Activated T-helper 1 cell treated with Interleukin-2 at 50 U/mL for 16 hours (primary cell): Measurements from ENCODE around the gene ZSCAN18.
"Not testable (repeated sequence)": the region's sequence is repeated elsewhere in the genome, so short reads cannot be mapped to it uniquely, and the experiment has no call there.

Experiments
- DNase-seq: peaks from one replicate; pipeline ENCODE4 v3.0.0-alpha.2; 2020; ENCODE audit warnings: low read depth

Gene ZSCAN18, protein sequence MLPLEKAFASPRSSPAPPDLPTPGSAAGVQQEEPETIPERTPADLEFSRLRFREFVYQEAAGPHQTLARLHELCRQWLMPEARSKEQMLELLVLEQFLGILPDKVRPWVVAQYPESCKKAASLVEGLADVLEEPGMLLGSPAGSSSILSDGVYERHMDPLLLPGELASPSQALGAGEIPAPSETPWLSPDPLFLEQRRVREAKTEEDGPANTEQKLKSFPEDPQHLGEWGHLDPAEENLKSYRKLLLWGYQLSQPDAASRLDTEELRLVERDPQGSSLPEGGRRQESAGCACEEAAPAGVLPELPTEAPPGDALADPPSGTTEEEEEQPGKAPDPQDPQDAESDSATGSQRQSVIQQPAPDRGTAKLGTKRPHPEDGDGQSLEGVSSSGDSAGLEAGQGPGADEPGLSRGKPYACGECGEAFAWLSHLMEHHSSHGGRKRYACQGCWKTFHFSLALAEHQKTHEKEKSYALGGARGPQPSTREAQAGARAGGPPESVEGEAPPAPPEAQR

GRCh38 chr19:58097781-58098681, at the start of gene ZSCAN18:
TSS of gene ZSCAN18 (minus strand) at chr19:58098231. CDS start at chr19:58090267, 7,964 bp downstream.
- peak; percentile 90 for DNase-seq

DNA sequence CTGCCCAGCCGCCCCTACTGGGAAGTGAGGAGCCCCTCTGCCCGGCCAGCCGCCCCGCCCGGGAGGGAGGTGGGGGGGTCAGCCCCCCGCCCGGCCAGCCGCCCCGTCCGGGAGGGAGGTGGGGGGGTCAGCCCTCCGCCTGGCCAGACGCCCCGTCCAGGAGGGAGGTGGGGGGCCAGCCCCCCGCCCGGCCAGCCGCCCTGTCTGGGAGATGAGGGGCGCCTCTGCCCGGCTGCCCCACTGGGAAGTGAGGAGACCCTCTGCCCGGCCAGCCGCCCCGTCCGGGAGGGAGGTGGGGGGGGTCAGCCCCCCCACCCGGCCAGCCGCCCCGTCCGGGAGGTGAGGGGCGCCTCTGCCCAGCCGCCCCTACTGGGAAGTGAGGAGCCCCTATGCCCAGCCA, 49.4 kb upstream of the ZSCAN18 start:
- DNase-seq, result not testable (repeated sequence)

DNA sequence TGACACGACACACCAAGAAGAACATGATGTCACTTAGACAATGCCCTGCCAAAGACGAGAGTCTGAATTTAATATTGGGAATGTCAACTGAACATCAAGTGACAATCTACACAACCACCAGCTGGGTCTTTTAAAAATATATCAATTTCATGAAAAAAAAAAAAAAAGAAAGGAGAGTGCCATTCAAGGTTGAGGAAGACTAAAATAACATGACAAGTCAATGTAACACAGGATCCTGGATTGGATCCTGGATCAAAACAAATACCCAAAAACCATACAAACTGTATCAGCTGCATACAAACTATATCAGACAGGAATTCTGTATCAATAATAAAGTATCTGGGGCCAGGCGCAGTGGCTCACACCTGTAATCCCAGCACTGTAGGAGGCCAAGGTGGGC, 47.8 kb upstream of the ZSCAN18 start:
- no peak for DNase-seq

DNA sequence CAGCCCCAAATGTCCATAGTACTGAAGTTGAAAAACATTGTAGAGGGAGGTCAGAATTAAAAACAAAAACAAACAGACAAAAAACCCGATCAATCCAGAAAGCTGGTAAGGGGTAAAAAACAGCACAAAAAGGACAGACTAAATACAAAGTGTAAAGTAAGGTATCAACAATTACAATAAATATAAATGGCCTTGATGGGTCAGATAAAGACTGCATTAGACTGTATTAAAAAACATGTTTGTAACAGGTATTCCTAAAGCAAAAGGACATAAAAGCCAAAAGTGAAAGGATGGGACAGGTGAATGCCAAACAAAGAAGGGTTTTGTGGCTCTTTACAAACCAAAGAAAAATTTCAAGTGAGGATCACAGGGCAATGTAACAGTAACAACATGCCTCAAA, 36.2 kb upstream of the ZSCAN18 start:
- DNase-seq, result no peak

DNA sequence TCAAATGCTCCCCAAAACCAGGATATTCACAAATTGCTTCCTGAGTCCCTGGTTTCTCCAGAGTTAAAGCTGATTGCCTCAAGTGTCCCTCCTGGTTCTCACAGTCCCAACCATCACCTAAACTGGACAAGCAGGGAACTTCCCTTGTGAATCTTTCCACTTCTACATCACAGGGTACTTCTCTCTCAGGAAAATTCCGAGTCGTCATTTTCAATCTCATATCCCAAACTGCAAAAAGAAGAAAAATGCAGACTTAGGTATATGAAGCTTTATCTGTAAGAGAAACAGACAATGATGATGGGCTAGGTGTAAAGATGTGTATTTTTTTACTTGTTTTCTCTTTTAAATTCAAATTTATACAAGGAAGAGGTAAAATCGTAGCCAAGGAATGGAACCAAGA, 31.3 kb upstream of the ZSCAN18 start:
- DNase-seq, result no peak

DNA sequence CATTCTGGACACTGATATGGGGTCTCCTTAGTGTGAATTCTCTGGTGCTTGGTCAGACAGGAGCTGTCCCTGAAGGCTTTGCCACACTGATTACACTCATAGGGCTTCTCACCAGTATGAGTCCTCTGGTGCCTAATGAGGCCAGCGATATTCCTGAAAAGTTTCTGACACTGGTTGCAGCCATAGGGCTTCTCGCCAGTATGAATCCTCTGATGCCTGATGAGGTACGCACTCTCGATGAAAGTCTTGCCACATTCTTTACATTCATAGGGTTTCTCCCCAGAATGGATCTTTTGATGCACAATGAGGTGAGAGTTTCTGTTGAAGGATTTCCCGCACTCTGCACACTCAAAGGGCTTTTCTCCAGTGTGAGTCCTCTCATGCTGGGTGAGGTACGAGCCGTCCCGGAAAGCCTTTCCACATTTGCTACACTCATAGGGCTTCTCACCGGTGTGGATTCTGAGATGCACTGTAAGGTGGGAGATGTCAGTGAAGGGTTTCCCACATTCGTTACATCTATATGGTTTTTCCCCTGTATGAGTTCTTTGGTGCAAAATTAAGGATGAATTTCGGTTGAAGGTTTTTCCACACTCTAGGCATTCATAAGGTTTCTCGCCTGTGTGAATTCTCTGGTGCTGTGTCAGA, 30.1 kb upstream of the ZSCAN18 start:
- DNase-seq, result no peak

- no peak for DNase-seq
Measured at GRCh38 chr19:58123354-58123753, 25.3 kb upstream of the ZSCAN18 start.

DNA sequence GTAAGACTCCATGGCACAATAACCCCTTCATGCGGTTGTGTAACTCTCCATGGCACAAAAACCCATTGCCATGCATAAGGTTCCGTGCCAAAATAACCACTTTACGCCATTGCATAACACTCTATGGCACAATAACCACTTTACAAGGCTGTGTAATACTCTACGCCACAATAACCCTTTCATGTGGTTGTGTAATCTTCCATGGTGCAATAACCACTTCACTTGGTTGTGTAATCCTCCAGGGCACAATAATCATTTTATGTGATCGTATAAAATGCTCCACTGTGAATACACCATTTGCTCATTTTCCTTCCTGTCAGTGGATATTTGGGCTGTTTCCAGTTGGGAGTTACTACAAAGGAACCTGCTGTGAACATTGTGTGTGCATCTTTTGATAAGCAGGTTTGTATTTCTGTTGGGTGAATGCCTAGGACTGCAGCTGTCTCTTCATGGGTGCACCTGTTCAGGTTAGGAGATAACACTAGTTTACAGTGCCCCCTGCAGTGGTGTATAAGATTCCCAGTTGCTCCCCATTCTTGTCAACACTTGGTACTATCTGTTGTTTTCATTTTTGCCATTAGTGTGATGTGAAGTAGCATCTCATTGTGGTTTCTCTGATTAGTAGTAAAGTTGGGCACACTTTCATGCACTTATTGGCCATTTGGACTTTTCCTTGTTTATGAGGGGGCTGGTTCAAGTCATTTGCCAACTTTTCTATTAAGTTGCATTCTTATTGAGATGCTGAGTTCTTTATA, 21.1 kb upstream of the ZSCAN18 start:
- DNase-seq, result no peak

- DNase-seq, result no peak
Measured at GRCh38 chr19:58117841-58118575, 20.0 kb upstream of the ZSCAN18 start.

DNA sequence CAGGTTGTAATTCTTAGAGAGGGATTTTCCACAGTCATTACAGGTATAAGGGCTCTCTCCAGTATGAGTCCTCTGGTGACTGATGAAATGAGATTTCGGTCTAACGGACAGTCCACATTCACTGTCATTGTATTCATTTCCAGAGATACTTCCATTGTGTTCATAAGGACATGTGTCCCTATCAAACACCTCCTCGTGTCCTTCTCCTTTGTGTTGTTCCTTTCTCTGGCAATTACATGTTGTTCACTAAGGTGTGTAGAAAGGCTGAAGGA, 10.5 kb upstream of the ZSCAN18 start:
- no peak for DNase-seq

DNA sequence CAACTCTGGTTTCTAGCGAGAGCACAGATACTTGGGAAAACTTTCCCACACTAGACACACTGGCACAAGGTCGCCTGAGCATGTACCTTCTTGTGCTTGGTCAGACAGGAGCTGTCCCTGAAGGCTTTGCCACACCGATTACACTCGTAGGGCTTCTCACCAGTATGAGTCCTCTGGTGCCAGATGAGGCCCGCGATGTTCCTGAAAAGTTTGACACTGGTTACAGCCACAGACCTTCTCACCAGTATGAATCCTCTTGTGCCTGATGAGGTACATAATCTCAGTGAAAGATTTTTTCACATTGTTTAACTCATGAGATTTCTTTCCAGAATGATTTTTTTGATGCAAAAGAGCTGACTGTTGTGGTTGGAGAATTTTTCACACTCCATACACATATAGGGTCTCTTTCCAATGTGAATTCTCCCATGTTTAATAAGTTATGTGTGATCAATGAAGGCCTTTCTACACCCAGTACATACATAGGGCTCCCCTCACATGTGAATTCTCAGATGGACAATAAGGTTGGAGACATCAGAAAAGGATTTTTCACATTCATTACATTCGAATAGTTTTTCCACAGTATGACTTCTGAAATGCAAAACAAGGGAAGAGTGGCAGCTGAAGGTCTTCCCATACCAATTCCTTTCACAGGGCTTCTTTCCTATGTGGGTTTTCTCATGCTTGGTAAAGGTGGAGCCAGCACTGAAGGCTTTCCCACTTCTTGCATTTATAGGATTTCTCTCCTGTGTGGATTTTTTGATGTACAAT, 9.9 kb upstream of the ZSCAN18 start:
- no peak for DNase-seq

DNA sequence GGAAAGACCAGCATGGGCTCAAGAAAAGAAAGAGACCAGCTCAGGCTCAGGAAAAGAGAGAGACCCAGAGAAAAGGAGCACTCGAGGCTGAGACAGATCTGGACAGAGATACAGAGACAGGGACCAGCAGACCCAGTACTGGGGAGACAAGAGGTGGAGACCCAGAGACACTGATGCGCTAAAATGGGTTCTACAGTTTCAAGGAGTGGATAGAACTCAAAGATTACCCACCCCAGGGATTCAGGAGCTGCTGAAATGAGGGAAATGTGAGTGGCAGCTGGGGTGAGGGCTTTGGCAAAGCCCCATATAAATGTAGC, 609 bp upstream of the ZSCAN18 start:
- no peak for DNase-seq

- no peak for DNase-seq
Measured at GRCh38 chr19:58097349-58097748, 682 bp downstream of the ZSCAN18 start.

GRCh38 chr19:58096884-58097283, 1.1 kb downstream of the ZSCAN18 start:
- no peak for DNase-seq

- DNase-seq, result no peak
Measured at GRCh38 chr19:58095328-58095727, 2.7 kb downstream of the ZSCAN18 start.

DNA sequence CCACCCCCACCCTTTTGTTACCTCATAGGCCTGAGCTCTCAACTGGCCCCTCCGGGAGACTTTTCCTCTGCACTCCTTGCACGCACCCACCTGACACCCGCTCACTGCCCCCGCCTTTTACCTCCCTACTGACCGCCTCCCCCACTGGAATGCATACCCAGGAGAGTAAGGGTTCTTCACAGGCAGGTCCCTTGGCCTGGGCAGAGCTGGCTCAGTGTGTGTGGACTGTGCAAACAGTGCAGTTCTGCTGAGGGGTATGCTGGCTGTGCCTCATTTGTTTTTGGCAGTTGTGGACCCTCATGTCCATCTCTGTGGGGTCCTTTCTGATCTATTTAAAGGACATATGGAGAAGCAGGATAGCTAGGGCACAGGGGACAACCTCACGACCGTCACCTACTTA, 5.0 kb downstream of the ZSCAN18 start:
- no peak for DNase-seq

DNA sequence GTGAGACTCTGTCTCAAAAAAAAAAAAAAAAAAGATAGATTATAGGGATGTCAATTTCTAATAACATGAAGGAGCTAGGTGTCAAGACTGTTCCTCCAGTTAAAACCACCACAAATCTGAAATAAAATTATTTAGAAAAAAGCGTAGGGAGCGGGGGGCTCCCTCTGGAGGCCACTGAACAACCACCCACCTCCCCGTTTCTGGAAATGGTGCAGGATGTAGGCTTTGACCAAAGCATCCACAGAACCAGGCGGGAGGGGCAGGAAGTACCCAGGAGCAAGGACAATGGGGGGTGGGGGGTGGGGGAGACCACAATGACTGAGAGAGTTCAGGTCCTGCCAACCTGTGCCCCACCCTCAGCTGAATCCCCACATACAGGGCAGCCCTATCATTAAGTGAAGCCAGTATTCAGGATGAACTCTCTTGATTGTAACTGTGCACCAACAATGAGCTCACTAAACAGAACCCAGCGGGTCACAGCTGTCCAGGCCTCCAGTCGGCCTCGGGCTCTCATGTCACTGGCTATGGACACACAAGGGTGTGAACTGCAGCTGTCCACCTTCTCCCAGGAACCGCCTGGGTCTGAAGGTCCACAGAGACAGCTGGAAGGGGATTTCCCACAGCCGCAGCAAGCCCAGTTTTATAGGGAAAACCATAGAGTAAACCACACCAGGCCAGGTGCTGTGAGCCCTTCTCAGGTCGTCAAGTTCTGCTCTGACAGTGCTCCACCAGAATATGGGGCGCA, 6.6 kb downstream of the ZSCAN18 start:
- no peak for DNase-seq

GRCh38 chr19:58089846-58090245, 8.2 kb downstream of the ZSCAN18 start:
- no peak for DNase-seq

GRCh38 chr19:58088521-58089052, 9.4 kb downstream of the ZSCAN18 start:
- no peak for DNase-seq
